Left ventricle myocardium inferior (tissue), 1 donor: ENCODE measurements around the gene WRNIP1. TPM values are rescaled to one million over a fixed set of nuclear protein-coding genes. Genes with fewer than 3 reads are reported as not detected.

Experiments used
- DNase-seq: peaks from one replicate; pipeline ENCODE4 v3.0.0-alpha.2; 2020
- H3K27ac ChIP-seq: fragments of 200-600 bp; replicated peaks from 2 replicates; pipeline ENCODE4 v1.8.0; 2021
- H3K27me3 ChIP-seq: fragments of 200-600 bp; 2 replicates; pipeline ENCODE4 v1.8.0; 2021; ENCODE audit warnings: low read depth
- H3K36me3 ChIP-seq: fragments of 200-600 bp; 2 replicates; pipeline ENCODE4 v1.8.0; 2021
- H3K4me1 ChIP-seq: fragments of 200-600 bp; 2 replicates; pipeline ENCODE4 v1.8.0; 2021
- H3K4me3 ChIP-seq: fragments of 200-600 bp; 2 replicates; pipeline ENCODE4 v1.8.0; 2021; ENCODE audit warnings: mild to moderate bottlenecking, moderate library complexity
- H3K9me3 ChIP-seq: fragments of 200-600 bp; replicated peaks from 2 replicates; pipeline ENCODE4 v1.8.0; 2021
- intact Hi-C: fragments of 100-400 bp; cut with micrococcal nuclease; formaldehyde crosslinking; loops from one replicate; pipeline ENCODE4 v1.11.0; 2022
- total RNA-seq: library from RNA; stranded (reverse); fragmentation: NEBNext Ultra II Directional; extraction: Animal tissue kit (Norgen Biotek cat#: 25700); gene quantifications from one replicate; pipeline ENCODE4 v1.2.1, GENCODE V29; 2021
- TF ChIP-seq, protein P1 (sequence below): fragments of 200-600 bp; IDR thresholded peaks from 2 replicates; pipeline ENCODE4 v1.8.0; 2021; ENCODE audit warnings: antibody characterized with exemption, mild to moderate bottlenecking, borderline replicate concordance
- donor health status: DM: no; HTN: yes; CAD: no; lungs with severe emphysema.

Gene WRNIP1
- total RNA-seq, 1 donor from 2014 or later = 39.4 TPM

DNA sequence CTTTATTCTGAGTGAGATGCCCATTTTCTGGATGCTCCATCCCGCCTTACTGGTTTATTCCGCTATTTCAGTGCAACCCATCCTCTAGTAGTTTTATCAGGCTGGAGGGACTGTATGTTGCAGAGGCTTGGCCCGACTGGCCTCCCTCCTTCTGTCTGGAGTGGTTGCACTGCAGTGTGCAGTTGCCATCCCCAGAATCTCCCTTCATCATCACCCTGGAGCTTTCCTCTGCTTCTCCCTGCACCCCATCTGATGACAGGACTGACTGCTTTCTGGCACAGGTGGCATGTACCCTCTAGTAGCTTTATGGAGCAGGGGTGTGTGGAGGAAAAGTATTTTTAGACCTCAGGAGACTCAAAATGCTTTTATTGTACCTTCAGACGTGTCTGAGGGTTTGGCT lies 21.1 kb downstream of the WRNIP1 start:
- Histone ChIP-seq H3K9me3 (no peaks in the 10 kb centered on the region), H3K4me3 (no peak overlapping the region), H3K36me3 (peaks cover 31% of the 10 kb centered on the region), H3K4me1 (peaks cover 57% of the 10 kb centered on the region), H3K27me3 (no peaks in the 10 kb centered on the region), H3K27ac (no peak overlapping the region)
- TF ChIP-seq, protein P1, sequence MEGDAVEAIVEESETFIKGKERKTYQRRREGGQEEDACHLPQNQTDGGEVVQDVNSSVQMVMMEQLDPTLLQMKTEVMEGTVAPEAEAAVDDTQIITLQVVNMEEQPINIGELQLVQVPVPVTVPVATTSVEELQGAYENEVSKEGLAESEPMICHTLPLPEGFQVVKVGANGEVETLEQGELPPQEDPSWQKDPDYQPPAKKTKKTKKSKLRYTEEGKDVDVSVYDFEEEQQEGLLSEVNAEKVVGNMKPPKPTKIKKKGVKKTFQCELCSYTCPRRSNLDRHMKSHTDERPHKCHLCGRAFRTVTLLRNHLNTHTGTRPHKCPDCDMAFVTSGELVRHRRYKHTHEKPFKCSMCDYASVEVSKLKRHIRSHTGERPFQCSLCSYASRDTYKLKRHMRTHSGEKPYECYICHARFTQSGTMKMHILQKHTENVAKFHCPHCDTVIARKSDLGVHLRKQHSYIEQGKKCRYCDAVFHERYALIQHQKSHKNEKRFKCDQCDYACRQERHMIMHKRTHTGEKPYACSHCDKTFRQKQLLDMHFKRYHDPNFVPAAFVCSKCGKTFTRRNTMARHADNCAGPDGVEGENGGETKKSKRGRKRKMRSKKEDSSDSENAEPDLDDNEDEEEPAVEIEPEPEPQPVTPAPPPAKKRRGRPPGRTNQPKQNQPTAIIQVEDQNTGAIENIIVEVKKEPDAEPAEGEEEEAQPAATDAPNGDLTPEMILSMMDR = no peak
- intact Hi-C loops = no loop called here
- DNase-seq = no peak

DNA sequence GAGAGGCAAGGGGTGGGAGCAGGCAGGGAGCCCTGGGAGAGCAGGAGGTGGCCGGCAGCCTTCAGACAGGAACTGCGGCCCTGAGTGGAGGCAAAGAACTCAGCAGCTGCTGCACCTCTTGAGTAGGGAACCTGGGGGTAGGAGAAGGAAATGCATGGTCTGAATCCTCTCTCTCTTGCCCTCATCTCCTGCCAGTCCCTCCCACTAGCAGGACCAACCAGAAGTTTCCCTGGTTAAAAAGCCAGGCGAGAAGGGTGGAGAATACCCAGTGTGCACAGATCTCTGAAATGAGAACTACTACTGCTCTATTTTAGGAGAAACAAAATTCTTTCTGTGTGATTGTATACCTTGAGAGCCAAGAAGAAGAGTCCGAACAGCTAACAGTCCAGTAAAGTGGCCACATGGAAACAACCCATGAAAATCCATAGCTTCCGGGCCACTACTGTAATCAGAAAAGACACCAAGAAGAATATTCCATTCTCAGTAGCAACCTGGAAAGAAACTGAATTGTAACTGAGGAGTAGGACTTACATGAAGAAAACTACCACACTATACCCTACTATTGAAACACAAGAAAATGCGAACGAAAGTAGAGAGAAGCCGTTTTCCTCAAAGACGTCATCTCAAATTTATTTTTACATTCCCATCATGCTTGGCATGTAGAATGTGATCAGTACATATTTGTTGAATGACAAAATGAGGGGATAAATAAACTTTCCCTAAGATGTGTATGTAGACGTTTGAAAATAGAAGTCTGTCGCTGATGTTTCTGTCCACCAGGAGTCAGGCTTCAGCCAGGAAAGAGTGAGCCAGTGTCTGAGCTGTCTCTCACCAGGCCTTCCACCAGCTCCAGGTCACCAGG lies 25.6 kb downstream of the WRNIP1 start:
- H3K36me3 ChIP-seq = peaks cover 5% of the 10 kb centered on the region
- H3K4me1 ChIP-seq = peaks cover 47% of the 10 kb centered on the region
- H3K27me3 ChIP-seq = no peaks in the 10 kb centered on the region
- TF ChIP-seq, protein P1 = peak; percentile 82
- intact Hi-C loops = no loop called here
- no peak overlapping the region for H3K4me3 ChIP-seq
- peak overlapping the region; percentile 76 for H3K27ac ChIP-seq
- H3K9me3 ChIP-seq = no peaks in the 10 kb centered on the region
- peak; percentile 38 for DNase-seq

DNA sequence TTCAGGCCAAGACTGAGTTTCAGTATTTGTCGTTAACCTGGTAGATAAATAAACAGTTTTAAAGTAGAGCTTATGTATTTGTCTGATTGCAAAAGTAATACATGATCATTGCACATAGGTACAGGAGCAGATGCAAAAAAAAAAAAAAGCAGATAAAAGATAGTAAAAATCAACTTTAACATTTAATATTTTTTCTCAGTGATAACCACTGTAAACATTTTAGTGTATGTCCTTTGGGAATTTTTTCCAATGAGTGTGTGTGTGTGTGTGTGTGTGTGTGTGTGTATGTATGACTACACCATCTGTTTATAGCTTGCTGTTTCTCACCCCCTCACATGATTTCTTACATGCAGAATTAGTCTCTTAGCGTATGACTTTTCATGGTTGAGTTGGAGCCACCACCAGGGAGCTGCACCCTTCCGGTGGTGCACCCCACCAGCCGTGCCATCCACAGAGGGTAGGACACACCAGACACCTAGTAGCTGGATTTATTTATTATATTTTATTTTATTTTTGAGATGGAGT lies 26.3 kb downstream of the WRNIP1 start:
- Histone ChIP-seq H3K9me3 (no peaks in the 10 kb centered on the region), H3K4me1 (peaks cover 40% of the 10 kb centered on the region), H3K4me3 (no peak overlapping the region), H3K27ac (peak overlapping the region; percentile 76), H3K27me3 (no peaks in the 10 kb centered on the region), H3K36me3 (no peaks in the 10 kb centered on the region)
- intact Hi-C loops = no loop called here
- TF ChIP-seq, protein P1 = no peak
- DNase-seq = no peak

DNA sequence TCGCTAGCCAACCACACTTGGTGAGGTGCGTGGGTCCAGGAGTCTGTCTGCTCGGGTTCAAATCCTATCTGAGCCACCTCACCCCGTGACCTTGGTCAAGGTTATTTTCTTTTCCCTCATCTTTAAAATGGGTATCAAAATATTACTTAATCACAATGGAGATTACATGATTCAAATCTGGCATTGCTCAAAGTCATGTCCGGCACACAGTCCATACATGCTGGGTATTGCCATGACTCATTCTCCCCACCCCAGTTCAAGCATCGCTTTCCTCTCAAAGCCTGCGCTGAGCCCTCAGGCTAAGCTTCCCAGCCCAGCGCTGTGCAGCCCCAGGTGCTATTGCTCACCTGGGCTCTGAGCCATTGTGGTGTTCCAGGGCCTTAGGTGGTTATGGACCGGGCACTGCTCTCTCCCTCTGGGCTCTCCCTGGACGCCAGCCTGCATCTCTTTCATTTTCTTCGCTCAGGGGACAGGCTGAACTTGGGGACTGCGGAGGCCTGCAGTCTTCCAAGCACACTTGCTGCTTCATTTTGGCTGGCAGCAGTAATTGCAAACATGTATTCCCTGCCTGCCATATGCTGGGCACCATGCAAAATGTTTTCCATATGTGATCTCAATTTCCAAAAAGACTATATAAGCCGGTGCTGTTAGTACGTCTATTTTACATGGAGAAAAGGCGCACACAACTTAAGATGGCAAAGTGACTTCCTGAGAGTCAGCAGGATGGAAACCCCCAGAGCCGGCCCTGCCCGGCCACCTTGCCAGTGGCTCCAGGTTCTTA lies 27.3 kb downstream of the WRNIP1 start:
- TF ChIP-seq, protein P1 = no peak
- no peak for DNase-seq
- peak overlapping the region; percentile 76 for H3K27ac ChIP-seq
- H3K36me3 ChIP-seq = no peaks in the 10 kb centered on the region
- intact Hi-C loops = no loop called here
- peaks cover 43% of the 10 kb centered on the region for H3K4me1 ChIP-seq
- H3K9me3 ChIP-seq = no peaks in the 10 kb centered on the region
- H3K27me3 ChIP-seq = no peaks in the 10 kb centered on the region
- H3K4me3 ChIP-seq = no peak overlapping the region

DNA sequence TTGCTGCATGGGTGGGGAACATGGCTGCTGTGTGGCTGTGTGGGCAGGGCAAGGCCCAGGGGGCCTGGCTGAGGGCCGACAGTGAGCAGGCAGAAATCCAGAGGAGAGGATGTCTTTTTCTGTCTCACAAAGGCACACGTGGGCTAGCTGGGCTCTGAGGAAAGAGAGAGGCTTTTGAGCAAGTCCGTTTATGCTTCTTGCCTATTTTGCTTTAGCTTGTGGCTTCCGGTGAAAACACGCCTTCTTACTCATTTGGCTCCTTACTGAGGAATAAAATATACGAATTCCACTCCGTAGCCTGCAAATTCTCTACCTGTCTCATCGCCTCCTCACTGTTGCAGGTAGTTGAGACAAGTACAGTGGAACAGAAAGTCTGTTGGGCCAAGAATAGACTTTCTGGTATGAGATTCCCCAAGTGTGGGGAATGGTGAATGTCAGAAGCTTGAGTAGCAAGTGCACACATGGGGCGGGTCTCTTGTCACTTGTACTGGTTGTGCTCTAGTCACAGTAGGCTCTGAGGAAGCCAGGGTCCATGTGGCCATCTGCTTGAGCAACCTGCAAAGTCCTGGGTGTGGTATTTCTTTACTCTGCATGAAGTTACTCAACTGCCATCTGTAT lies 28.4 kb downstream of the WRNIP1 start:
- no peaks in the 10 kb centered on the region for H3K36me3 ChIP-seq
- DNase-seq = no peak
- intact Hi-C loops = no loop called here

More for the DNA sequence above, 28.4 kb downstream of the WRNIP1 start:
- H3K4me3 ChIP-seq = no peak overlapping the region
- TF ChIP-seq, protein P1 = no peak
- peak overlapping the region; percentile 36 for H3K27ac ChIP-seq
- no peaks in the 10 kb centered on the region for H3K9me3 ChIP-seq
- no peaks in the 10 kb centered on the region for H3K27me3 ChIP-seq
- peaks cover 44% of the 10 kb centered on the region for H3K4me1 ChIP-seq
